T-cell (primary cell): ENCODE results near the gene IFIH1. TPM values are rescaled to one million over a fixed set of nuclear protein-coding genes. Genes with fewer than 3 reads are reported as not detected.

Source experiments
- ATAC-seq, 4 experiments: fragments of 200-7000 bp in 3 of 4; fragments of 150-1000 bp in 1 of 4; cut with Tn5 transposase; replicated peaks in 1 of 4; 1 replicate in 3 of 4; 2 replicates in 1 of 4; pipeline ENCODE4 v1.10.0; 2021; ENCODE audit warnings: moderate library complexity in 3 of 4, mild to moderate bottlenecking in 2 of 4, moderate number of reproducible peaks in 1 of 4
- CTCF ChIA-PET, 2 donors: fragments of 300-600 bp; sonication (Branson Sonifier 250); formaldehyde crosslinking; loops; one replicate each; lab custom pipeline; 2022; ENCODE audit warnings: antibody characterized with exemption in 2 of 2; lab: Charles Lee
- POLR2A ChIA-PET, 2 donors: fragments of 300-600 bp; sonication (Branson Sonifier 250); formaldehyde crosslinking; loops; one replicate each; lab custom pipeline; 2022; ENCODE audit warnings: antibody characterized with exemption in 2 of 2; lab: Charles Lee
- DNase-seq, 35 experiments: peaks; one replicate each; pipeline versions ENCODE4 v3.0.0 to v3.0.0-alpha.2; 2013 to 2023
- H3K27ac ChIP-seq: one replicate; pipeline ENCODE4 v1.5.1; 2013; ENCODE audit warnings: low read length
- H3K27me3 ChIP-seq, 2 experiments: replicated peaks in 1 of 2; 1 replicate in 1 of 2; 2 replicates in 1 of 2; pipeline versions ENCODE4 v1.6.1 to v1.7.0; 2013; ENCODE audit warnings: low read length in 1 of 2, mixed read lengths in 1 of 2; ENCODE audit not compliant: control insufficient read depth in 2 of 2, insufficient read depth in 2 of 2; ENCODE audit errors: extremely low read depth in 1 of 2
- H3K36me3 ChIP-seq, 2 donors: 1 replicate in 1 of 2; 2 replicates in 1 of 2; pipeline versions ENCODE4 v1.6.1 to v1.7.0; 2013; ENCODE audit warnings: low read length in 1 of 2; ENCODE audit not compliant: control insufficient read depth in 2 of 2, insufficient read depth in 1 of 2; ENCODE audit errors: extremely low read depth in 1 of 2
- H3K4me1 ChIP-seq, 2 experiments: 1 replicate in 1 of 2; 2 replicates in 1 of 2; pipeline versions ENCODE4 v1.6.1 to v1.7.0; 2013; ENCODE audit warnings: low read length in 2 of 2, mixed read lengths in 1 of 2; ENCODE audit not compliant: insufficient read depth in 2 of 2, control insufficient read depth in 1 of 2; ENCODE audit errors: extremely low read depth in 1 of 2
- H3K4me3 ChIP-seq, 2 donors: 1 replicate in 1 of 2; 2 replicates in 1 of 2; pipeline versions ENCODE4 v1.5.1 to v1.7.0; 2013; ENCODE audit warnings: mild to moderate bottlenecking in 2 of 2, low read length in 1 of 2, moderate library complexity in 1 of 2; ENCODE audit not compliant: control insufficient read depth in 1 of 2; ENCODE audit errors: extremely low read depth in 1 of 2
- H3K9me3 ChIP-seq: 2 replicates; pipeline ENCODE4 v1.7.0; 2013
- H3K27ac Mint-ChIP-seq, 2 donors: one replicate each; pipeline ENCODE4 v1.8.0; 2020 to 2021; ENCODE audit warnings: mild to moderate bottlenecking in 2 of 2, mixed read lengths in 2 of 2
- H3K27me3 Mint-ChIP-seq, 2 donors: one replicate each; pipeline ENCODE4 v1.8.0; 2021 to 2022; ENCODE audit warnings: mixed read lengths in 2 of 2
- H3K36me3 Mint-ChIP-seq: one replicate; pipeline ENCODE4 v1.8.0; 2021; ENCODE audit warnings: mixed read lengths
- H3K4me1 Mint-ChIP-seq, 3 donors: one replicate each; pipeline ENCODE4 v1.8.0; 2020 to 2022; ENCODE audit warnings: mixed read lengths in 3 of 3, mild to moderate bottlenecking in 1 of 3
- H3K4me3 Mint-ChIP-seq, 3 donors: one replicate each; pipeline ENCODE4 v1.8.0; 2020 to 2022; ENCODE audit warnings: mild to moderate bottlenecking in 3 of 3, mixed read lengths in 3 of 3, moderate library complexity in 3 of 3
- H3K9me3 Mint-ChIP-seq, 3 donors: one replicate each; pipeline ENCODE4 v1.8.0; 2020 to 2022; ENCODE audit warnings: mixed read lengths in 3 of 3
- WGBS: methylation state at CpG from one replicate; pipeline ENCODE4 v1.1.5; 2013; ENCODE audit warnings: missing lambda C conversion rate; ENCODE audit not compliant: insufficient coverage; 5-methylcytosine and 5-hydroxymethylcytosine counted together
- total RNA-seq, 35 experiments: library from RNA in 6 of 35; stranded (reverse) in 6 of 35; fragments of 120-200 nt in 1 of 35; gene quantifications; one replicate each; pipeline versions ENCODE4 v1.2.1 to v1.2.4 and lab custom pipeline; 2013 to 2026

IFIH1 gene
- total RNA-seq, 5 donors from 2014 or later (not counting 1 experiment from before 2014, with no cell fraction given), result 25.1 to 34.1 (median 29.2) TPM

GRCh38 chr2:162219426-162219825 lies 99.1 kb downstream of the IFIH1 start:
- no peak overlapping the region for H3K27ac Mint-ChIP-seq
- no CpG with 5 or more reads among the region's 4 CpGs for WGBS
- H3K27me3 Mint-ChIP-seq, result peaks cover 26 to 32% of the 10 kb centered on the region in 2 donors

GRCh38 chr2:162217598-162217997 lies 100.9 kb downstream of the IFIH1 start:
- no peaks in the 10 kb centered on the region for H3K9me3 Mint-ChIP-seq
- POLR2A ChIA-PET, result no interaction called here
- no peak overlapping the region for H3K27ac Mint-ChIP-seq
- no peaks in the 10 kb centered on the region for H3K4me1 Mint-ChIP-seq
- H3K4me3 Mint-ChIP-seq, result no peak overlapping the region
- H3K36me3 ChIP-seq, result no peaks in the 10 kb centered on the region
- H3K36me3 Mint-ChIP-seq, result no peaks in the 10 kb centered on the region
- CTCF ChIA-PET, result interaction anchor here in 1 of 2 donors (8.0 kb wide), 1 partner anchor 80 kb away, joined by 121 read pairs; no protein-coding TSS in a partner anchor
- no peak overlapping the region for H3K27ac ChIP-seq
- ATAC-seq (no peak), DNase-seq (no peak)
- no peak overlapping the region for H3K4me3 ChIP-seq
- H3K9me3 ChIP-seq, result no peaks in the 10 kb centered on the region
- peaks cover 26 to 32% of the 10 kb centered on the region in 2 donors for H3K27me3 Mint-ChIP-seq
- peaks cover 0 to 5% of the 10 kb centered on the region in 2 experiments for H3K27me3 ChIP-seq
- WGBS, result no CpG with 5 or more reads among the region's 1 CpG
- H3K4me1 ChIP-seq, result peaks cover 0 to 3% of the 10 kb centered on the region in 2 experiments

More at GRCh38 chr2:162219426-162219825, 99.1 kb downstream of the IFIH1 start:
- Histone ChIP-seq H3K36me3 (no peaks in the 10 kb centered on the region), H3K4me1 (peaks cover 0 to 3% of the 10 kb centered on the region in 2 experiments), H3K4me3 (no peak overlapping the region), H3K27ac (no peak overlapping the region), H3K27me3 (peaks cover 0 to 5% of the 10 kb centered on the region in 2 experiments), H3K9me3 (no peaks in the 10 kb centered on the region)
- no peaks in the 10 kb centered on the region for H3K36me3 Mint-ChIP-seq
- H3K9me3 Mint-ChIP-seq, result no peaks in the 10 kb centered on the region
- H3K4me3 Mint-ChIP-seq, result no peak overlapping the region
- no peak for ATAC-seq
- CTCF ChIA-PET, result interaction anchor here (0.7 to 8.0 kb wide), 8 partner anchors 10 to 78 kb away, joined by 3 to 121 read pairs (median 4); no protein-coding TSS in a partner anchor
- H3K4me1 Mint-ChIP-seq, result no peaks in the 10 kb centered on the region
- POLR2A ChIA-PET, result no interaction called here
- no peak for DNase-seq

Other genes with a start within 250 kb of the IFIH1 start
- gene DPP4, start 244.5 kb downstream of the IFIH1 start, total RNA-seq, result 10 to 100 TPM; 30.1 to 47.7 (median 37.9) TPM
- not detected for gene GCG, start 166.4 kb downstream of the IFIH1 start, total RNA-seq
- gene FAP, start 75.2 kb downstream of the IFIH1 start, total RNA-seq, result under 1 TPM in 2 of 5 donors, not detected in 3; 0.85 to 0.88 TPM
- 10 to 100 TPM in 3 of 5 donors, 1 to 10 TPM in 2; 6.5 to 12.8 (median 10.0) TPM for gene GCA, start 25.4 kb upstream of the IFIH1 start, total RNA-seq